OCI-LY3 (cell line): ENCODE results near the gene CAV2.
A peak's percentile ranks its signal among the peaks of the same experiment; 100 is the strongest.

ENCODE experiments used
- H2AFZ ChIP-seq: fragments of 200-600, 300-600 bp; shearing (Covaris generic); 2 replicates; pipeline ENCODE4 v1.6.0; 2014; ENCODE audit warnings: antibody characterized with exemption, low read depth, low read length
- H3K27ac ChIP-seq: fragments of 200-600, 300-600 bp; sonication (generic); 2 replicates; pipeline ENCODE4 v1.5.1; 2014; ENCODE audit warnings: mild to moderate bottlenecking, low read length, moderate library complexity, mixed read lengths
- H3K27me3 ChIP-seq: fragments of 200-600, 300-600 bp; sonication (generic); 2 replicates; pipeline ENCODE4 v1.6.1; 2014; ENCODE audit warnings: low read depth, low read length, mixed read lengths
- H3K36me3 ChIP-seq: fragments of 200-600, 300-600 bp; sonication (generic); replicated peaks from 2 replicates; pipeline ENCODE3; 2014; ENCODE audit warnings: low read depth, low read length, mixed read lengths
- H3K4me1 ChIP-seq: fragments of 300-600, 200-600 bp; sonication (generic); 2 replicates; pipeline ENCODE4 v1.6.1; 2014; ENCODE audit warnings: low read length, mixed read lengths
- H3K4me2 ChIP-seq: fragments of 200-600, 300-600 bp; sonication (generic); 2 replicates; pipeline ENCODE4 v1.6.1; 2014; ENCODE audit warnings: low read length, mixed read lengths
- H3K4me3 ChIP-seq: fragments of 300-600, 200-600 bp; sonication (generic); 2 replicates; pipeline ENCODE4 v1.5.1; 2014; ENCODE audit warnings: antibody characterized with exemption, mild to moderate bottlenecking, low read length, moderate library complexity
- H3K79me2 ChIP-seq: fragments of 300-600, 200-600 bp; shearing (Covaris generic); 2 replicates; pipeline ENCODE4 v1.6.1; 2014; ENCODE audit warnings: mild to moderate bottlenecking, low read length, mixed read lengths
- H3K9ac ChIP-seq: fragments of 300-600, 200-600 bp; shearing (Covaris generic); 2 replicates; pipeline ENCODE4 v1.6.0; 2014; ENCODE audit warnings: mild to moderate bottlenecking, low read length, moderate library complexity
- H3K9me3 ChIP-seq: fragments of 200-600, 300-600 bp; shearing (Covaris generic); 2 replicates; pipeline ENCODE4 v1.6.1; 2014; ENCODE audit warnings: low read length, mixed read lengths; ENCODE audit not compliant: insufficient read depth
- H4K20me1 ChIP-seq: fragments of 200-600, 300-600 bp; sonication (generic); 2 replicates; pipeline ENCODE4 v1.6.1; 2016; ENCODE audit warnings: low read length, mixed read lengths; ENCODE audit not compliant: insufficient read depth
- CTCF ChIP-seq: fragments of 200-600, 300-600 bp; sonication (generic); IDR thresholded peaks from 2 replicates; pipeline ENCODE4 v1.5.1; 2014; ENCODE audit warnings: antibody characterized with exemption, low read length, low read depth
- EZH2phosphoT487 ChIP-seq: fragments of 200-600 bp; shearing (Covaris generic); IDR thresholded peaks from 2 replicates; pipeline ENCODE4 v1.6.1; 2018; ENCODE audit warnings: antibody characterized with exemption, mixed run types, low read depth

Gene CAV2

DNA sequence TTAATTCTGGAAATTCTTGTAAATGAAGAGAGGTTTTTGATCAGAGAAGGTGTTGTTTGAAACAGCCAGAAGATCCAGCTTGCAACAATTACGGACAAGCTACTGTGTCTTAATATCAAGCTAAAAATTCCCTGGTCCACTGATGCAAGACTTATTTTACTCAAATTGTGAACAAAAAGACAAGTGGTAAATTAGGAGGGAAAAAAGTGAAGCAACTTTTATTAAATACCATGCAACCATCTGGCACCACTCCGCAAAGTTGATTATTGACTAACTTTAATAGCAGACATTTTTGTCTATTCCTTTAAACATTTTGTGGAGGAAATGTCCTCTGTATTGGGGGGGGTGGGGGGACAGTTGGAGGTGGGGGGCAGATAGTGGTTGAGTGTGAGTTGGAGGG lies 5.1 kb upstream of the CAV2 start:
- H3K4me3 ChIP-seq = no peak overlapping the region
- H3K36me3 ChIP-seq = no peaks in the 10 kb centered on the region
- no peak overlapping the region for H3K9ac ChIP-seq
- no peak for TF ChIP-seq CTCF
- no peak for TF ChIP-seq EZH2phosphoT487
- H3K4me1 ChIP-seq = no peaks in the 10 kb centered on the region
- H3K27me3 ChIP-seq = 0 out of 2 replicates have a peak, but pooled peaks cover 9% of the 10 kb centered on the region
- no peak overlapping the region for H3K27ac ChIP-seq
- no peaks in the 10 kb centered on the region for H3K9me3 ChIP-seq
- no peak overlapping the region for H2AFZ ChIP-seq
- H4K20me1 ChIP-seq = no peaks in the 10 kb centered on the region
- no peak overlapping the region for H3K4me2 ChIP-seq
- no peaks in the 10 kb centered on the region for H3K79me2 ChIP-seq

DNA sequence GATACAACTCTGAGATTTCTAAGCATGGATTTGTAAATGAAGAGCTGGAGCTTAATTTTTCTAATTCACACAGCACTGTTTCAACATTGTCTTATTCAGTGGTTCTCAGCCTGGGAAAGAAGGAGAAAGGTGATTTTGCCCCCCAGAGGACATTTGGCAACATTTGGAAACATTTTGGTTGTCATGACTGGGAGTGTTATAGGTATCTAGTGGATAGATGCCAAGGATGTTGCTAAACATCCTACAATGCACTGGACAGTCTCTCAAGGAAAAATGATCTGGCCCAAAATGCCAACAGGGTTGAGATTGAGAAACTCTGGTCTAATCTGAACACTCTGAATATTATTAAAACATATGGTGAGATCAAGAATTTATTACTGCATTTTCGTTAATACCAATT lies 3.8 kb upstream of the CAV2 start:
- Histone ChIP-seq H3K4me2 (no peak overlapping the region), H3K36me3 (no peaks in the 10 kb centered on the region), H3K27me3 (0 out of 2 replicates have a peak, but pooled peaks cover 9% of the 10 kb centered on the region), H3K4me1 (no peaks in the 10 kb centered on the region), H3K79me2 (no peaks in the 10 kb centered on the region), H3K4me3 (no peak overlapping the region), H2AFZ (no peak overlapping the region), H3K9me3 (no peaks in the 10 kb centered on the region), H4K20me1 (no peaks in the 10 kb centered on the region), H3K27ac (no peak overlapping the region), H3K9ac (no peak overlapping the region)
- TF ChIP-seq CTCF = peak; percentile 14; the same call in 1 of the 2 replicates
- TF ChIP-seq EZH2phosphoT487 = no peak

- Histone ChIP-seq H4K20me1 (no peaks in the 10 kb centered on the region), H3K9me3 (no peaks in the 10 kb centered on the region), H3K36me3 (no peaks in the 10 kb centered on the region), H3K79me2 (no peaks in the 10 kb centered on the region), H3K4me3 (no peak overlapping the region), H3K9ac (no peak overlapping the region), H3K4me2 (no peak overlapping the region), H3K27me3 (0 out of 2 replicates have a peak, but pooled peaks cover 6% of the 10 kb centered on the region), H2AFZ (no peak overlapping the region), H3K27ac (no peak overlapping the region), H3K4me1 (no peaks in the 10 kb centered on the region)
- TF ChIP-seq EZH2phosphoT487 (no peak), CTCF (no peak)
Observed at GRCh38 chr7:116496653-116497052, 2.9 kb upstream of the CAV2 start.

DNA sequence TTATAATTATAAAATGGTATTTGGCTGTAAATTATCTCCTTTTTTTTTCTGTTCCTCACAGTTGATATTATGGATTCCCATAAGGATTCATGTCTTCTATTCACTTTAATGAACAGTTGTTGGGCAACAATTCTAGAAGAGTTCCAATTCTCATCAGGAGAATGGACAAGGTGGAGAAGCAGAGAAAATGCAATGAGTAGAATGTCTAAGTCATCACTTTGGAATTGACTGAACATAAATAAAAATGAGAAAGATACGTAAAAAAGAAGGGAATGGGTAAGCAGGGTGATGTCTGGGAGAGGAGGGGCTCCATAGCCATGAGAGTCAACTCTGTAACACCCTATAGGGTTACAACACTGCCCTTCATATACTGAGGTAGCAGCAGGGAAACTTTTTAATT lies 1.8 kb upstream of the CAV2 start:
- no peaks in the 10 kb centered on the region for H3K27me3 ChIP-seq
- TF ChIP-seq EZH2phosphoT487 = no peak
- TF ChIP-seq CTCF = no peak
- no peak overlapping the region for H3K27ac ChIP-seq
- no peaks in the 10 kb centered on the region for H3K36me3 ChIP-seq
- no peak overlapping the region for H2AFZ ChIP-seq
- no peaks in the 10 kb centered on the region for H4K20me1 ChIP-seq
- H3K4me3 ChIP-seq = no peak overlapping the region
- H3K4me1 ChIP-seq = no peaks in the 10 kb centered on the region
- no peaks in the 10 kb centered on the region for H3K79me2 ChIP-seq
- no peak overlapping the region for H3K9ac ChIP-seq
- no peak overlapping the region for H3K4me2 ChIP-seq
- no peaks in the 10 kb centered on the region for H3K9me3 ChIP-seq
